GM20431 (cell line): ENCODE results near the gene ATL2.

Experiments used
- in situ Hi-C: fragments of 300-500 bp; cut with MseI, MboI; formaldehyde crosslinking; loops from one replicate; pipeline ENCODE4 v1.15.0; 2020; ENCODE audit warnings: low sequenced_read_pairs; ENCODE audit not compliant: unreplicated experiment

The ATL2 gene

DNA sequence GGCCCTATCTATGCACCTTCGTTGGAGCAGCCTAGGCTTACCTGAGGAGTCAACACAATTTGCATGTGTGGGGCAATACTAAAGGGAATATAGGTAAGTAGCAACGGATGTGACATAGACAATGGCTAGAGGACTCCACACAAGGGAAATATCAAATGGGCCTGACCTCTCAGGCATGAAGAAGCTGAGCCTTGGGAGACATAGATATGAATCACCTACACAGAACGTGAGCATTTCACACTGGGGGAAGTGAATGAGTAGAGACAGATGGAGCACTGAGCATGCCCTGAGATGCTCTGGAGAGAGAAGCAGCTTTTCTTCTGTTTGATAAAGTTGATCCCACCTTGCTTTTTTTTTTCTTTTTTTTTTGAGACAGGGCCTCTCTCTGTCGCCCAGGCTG, 97.9 kb downstream of the ATL2 start:
- in situ Hi-C loops, result loop anchor here (10.0 to 25.0 kb wide), 2 partner anchors 294 to 892 kb away; no protein-coding TSS in a partner anchor

- in situ Hi-C loops, result loop anchor here (10.0 to 25.0 kb wide), 2 partner anchors 293 to 891 kb away; no protein-coding TSS in a partner anchor
These were observed 99.0 kb downstream of the ATL2 start for GRCh38 chr2:38278117-38278438.

DNA sequence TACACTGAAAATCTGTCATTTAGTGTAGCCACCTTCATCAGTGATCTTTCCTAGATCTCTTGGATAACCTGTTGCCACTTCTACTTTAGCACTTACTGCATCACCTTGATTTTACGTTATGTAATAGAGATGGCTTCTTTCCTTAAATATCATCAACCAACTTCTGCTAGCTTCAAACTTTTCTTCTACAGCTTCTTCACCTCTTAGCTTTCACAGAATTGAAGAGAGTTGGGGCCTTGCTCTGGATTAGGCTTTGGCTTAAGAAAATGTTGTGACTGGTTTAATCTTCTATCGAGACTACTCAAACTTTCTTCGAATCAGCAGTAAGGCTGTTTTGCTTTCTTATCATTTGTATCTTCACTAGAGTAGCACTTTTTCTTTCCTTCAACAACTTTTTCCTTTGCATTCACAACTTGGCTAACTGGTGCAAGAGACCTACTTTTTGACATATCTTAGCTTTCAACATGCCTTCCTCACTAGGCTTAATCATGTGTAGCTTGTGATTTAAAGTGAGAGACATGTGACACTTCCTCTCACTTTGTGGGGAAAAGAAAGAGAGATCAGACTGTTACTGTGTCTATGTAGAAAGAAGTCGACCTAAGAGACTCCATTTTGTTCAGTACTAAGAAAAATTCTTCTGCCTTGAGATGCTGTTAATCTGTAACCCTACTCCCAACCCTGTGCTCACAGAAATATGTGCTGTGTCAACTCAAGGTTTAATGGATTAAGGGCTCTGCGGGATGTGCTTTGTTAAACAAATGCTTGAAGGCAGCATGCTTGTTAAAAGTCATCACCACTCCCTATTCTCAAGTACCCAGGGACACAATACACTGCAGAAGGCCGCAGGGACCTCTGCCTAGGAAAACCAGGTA, 99.6 kb downstream of the ATL2 start:
- in situ Hi-C loops, result loop anchor here (10.0 to 25.0 kb wide), 2 partner anchors 293 to 890 kb away; no protein-coding TSS in a partner anchor

DNA sequence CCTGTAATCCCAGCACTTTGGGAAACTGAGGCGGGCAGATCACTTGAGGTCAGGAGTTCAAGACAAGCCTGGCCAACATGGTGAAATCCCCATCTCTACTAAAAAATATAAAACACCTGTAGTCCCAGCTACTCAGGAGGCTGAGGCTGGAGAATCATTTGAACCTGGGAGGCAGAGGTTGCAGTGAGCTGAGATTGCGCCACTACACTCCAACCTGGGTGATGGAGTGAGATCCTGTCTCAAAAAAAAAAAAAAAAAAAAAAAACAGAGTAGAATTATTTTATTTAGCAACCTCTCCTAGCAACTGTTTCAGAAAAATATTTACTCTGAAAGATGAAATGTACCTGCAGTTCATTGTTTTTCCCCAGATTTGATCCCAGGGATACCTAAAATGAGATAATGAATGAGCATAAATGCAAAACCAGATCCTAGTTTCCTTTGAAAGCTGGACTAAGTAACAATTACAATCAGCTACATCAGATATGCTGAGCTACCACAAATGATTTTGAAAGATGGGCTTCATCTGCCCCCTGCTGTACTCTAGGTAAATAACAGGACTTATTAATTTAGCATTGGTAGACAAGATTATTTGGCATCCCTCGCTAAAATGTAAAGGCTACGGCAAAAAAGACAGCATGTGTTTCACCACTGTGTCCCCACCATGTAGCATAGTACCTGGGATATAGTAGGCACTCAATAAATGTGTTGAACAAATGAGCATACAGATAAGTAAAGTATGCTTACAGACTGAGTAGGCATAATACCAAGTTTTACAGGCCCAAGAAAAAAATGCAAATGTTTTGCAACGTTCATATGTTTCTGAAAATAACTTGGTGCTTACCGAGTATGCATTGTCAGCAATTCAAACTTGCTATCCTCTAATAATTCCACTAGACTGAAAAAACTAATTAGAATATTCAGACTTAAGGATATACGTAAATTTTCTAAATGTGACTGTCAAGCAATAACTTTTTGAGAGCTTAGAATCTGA, 102.5 kb downstream of the ATL2 start:
- in situ Hi-C loops, result loop anchor here (10.0 to 25.0 kb wide), 2 partner anchors 290 to 887 kb away; no protein-coding TSS in a partner anchor

DNA sequence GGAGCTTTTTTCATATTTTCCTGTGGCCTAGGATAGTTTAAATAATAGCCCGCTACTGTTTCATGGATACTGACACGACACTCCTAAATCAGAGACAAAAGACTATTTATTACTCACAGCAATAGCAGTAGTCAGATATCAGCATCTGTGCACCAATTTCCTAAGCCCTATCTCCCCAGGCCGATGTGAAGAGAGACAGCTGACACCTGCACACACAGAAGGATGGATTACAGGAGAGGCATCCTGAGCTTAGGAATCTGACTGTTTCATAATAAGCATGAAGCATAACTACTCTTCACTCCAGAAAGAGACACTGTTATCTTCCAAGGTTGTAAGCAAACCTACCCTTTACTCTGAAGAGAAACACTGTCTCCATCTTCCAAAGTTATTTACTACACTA, 105.4 kb downstream of the ATL2 start:
- in situ Hi-C loops, result loop anchor here (10.0 kb wide), 1 partner anchor 287 kb away; no protein-coding TSS in a partner anchor

DNA sequence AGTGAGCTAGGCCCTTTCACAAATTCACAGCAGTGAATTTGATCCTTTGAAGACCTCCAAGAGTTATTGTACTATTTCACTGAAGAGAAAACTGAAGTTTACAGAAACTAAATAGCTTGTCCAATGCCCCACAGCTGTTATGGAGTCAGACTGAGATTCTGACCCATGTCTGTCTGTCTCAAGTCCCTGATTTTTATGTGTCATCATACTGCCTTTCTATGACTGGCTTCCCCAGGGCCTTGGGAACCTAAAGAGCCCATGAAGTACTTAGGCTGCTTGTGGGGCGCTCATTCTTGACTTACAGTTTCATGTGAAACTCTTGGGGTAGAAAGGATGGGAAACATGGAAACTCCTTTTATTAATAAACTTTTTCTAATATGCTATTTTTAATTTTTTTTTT, 107.7 kb downstream of the ATL2 start:
- in situ Hi-C loops, result no loop called here

DNA sequence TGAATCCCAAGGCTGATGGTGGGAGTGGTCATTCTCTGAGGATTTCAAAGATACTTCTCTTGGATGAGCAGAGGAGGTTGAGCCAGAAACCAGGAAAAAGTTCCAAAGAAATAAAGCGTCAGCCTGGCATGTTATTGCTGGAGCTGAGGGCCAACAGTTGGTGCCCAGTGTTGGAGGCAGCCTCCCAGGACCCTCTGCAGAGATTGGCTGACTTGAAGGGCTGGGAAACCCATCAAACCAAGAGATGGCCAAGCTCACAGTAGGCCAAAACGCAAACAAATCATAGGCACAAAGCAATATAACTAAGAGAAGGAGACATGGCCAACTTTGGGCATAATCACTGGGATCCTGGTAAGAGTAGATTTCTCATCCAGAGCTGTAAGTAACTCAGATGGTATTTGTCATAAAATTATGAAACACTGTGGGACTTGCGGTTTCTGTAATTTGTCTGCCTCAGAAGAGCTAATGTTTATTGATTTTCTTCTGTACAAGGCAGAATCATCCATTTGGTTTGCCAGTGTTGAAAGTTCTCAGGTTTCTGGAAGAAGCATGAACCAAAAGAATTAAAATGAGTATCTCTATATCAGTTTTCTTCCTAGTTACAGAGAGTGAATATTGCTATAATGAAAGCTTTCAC, 108.3 kb downstream of the ATL2 start:
- in situ Hi-C loops, result no loop called here

GRCh38 chr2:38268001-38268400, 109.1 kb downstream of the ATL2 start:
- in situ Hi-C loops, result no loop called here

DNA sequence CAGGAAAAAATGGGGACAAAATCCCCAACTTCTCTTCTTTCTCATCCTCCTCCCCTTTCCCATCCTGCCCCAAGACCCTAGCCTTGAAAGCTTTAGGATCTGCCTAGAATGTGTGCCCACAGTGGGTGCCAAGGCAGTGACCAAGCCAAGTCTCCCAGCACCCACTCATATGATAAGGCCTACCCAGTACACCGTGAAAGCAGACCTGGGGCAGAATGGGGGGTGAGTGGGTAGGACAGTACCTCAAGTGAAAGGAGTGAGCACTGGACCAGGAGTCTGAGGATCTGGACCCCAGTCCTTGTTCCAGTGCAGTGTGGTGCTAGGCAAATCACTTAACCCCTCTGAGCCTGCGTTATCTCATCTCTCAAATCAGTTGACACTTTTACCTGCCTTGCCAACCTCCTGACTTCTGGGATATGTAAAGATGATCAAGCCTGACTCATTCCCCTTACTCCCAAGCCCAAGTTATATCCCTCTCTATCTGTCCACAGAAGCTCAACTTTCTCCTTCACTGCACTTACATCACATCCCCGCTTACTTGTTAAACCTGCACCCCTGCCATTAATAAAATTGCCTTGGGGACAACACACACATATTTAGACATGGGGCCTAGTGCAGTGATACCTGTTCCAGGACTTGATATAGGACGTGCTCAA, 109.7 kb downstream of the ATL2 start:
- in situ Hi-C loops, result no loop called here

DNA sequence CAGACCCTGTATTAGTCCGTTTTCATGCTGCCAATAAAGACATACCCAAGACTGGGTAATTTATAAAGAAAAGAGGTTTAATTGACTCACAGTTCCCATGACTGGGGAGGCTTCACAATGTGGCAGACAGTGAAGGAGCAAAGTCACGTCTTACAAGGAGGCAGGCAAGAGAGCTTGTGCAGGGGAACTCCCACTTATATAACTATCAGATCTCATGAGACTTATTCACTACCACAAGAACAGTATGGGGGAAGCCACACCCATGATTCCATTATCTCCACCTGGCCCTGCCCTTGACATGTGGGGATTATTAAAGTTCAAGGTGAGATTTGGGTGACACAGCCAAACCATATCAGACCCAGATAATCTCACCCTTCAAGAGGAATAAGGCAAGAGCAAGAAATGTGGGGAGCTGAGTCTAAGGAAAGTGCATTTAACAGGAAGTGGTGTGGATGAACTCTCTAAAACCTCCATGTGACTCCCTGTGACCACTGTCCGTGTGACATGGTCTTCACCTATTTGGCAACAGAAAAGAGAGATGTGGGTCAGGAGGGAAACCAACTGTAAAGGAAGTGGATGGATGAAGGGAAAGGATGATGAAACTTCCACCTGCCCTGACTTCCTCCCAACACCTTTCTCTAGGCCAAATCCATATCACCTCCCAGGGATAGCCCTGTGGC, 110.6 kb downstream of the ATL2 start:
- in situ Hi-C loops, result no loop called here

- in situ Hi-C loops, result no loop called here
These were observed 111.6 kb downstream of the ATL2 start for GRCh38 chr2:38265461-38265860.

DNA sequence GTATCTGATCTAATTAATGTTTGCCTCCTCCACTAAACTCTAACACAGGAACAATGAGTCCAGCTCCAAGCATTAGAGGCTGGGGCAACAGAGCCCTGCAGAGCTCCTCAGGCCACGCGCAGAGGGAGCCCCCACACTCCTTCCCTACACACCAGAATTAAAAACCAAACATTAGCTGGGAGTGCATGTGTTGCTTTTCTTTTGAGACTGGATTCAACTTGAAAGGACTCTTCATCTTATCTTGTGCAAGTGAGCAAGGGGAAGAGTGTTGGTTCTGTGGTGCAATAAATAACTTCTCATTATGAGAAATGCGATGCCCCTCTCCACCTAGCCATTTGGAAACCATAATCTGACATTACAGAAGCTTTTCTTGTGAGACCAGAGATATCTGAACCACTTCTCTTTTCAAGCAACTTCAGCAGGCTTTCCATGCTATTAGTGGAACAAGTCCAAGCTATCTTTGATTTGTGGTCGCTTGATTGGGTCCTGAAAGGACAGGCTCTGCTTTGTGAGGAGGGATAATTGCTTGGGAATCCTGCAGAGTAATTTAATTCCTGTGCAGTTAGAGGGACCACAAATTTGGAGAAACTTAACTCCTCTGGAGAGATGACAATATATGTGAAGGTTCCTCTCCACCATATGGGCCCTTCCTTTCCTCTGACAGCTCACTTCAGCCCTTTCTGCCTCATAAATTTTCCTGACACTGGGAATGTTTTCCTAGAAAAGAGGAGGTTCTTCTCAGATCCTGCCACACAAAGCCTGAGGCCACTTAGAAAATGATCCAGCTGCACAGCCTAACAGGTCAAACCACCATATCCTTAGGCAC, 112.5 kb downstream of the ATL2 start:
- in situ Hi-C loops, result no loop called here

- in situ Hi-C loops, result no loop called here
These were observed 113.8 kb downstream of the ATL2 start for GRCh38 chr2:38263293-38263692.

DNA sequence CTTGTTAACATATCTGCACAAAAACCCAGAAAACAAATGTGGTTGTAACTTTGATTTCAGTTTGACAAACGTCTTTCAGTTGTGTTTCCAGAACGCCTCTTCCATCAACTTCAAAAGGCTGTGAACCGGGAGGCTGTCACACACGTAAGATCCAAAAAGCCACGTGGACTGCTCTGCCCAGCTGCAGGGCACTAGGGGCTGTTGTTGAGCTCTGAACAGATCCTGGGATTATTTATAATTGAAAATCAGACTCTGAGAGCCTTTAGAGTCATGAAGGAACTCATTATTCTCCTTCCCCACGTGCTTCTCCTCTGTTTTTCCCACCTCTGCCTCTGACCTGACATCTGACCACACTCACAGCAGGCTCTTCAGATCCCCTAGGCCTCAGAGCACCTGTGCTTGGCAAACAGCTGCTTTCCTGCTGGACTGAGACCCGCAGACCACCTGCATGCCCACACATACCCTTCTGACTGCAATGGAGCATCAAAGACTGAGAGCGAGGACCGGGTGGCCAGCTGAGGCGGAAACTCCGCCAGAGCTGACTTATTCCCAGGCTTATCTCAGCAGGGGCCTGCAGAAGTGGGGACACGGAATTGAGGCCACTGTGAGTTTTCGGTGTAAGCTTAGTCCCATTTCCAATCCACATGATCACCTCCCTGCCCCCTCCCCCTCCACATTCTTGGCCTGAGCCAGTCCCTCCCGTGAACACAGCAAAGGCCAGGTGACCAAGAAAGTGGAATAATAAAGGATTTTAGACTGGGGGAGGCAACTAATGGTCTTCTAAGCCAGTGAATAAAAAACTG, 114.8 kb downstream of the ATL2 start:
- in situ Hi-C loops, result no loop called here

GRCh38 chr2:38261569-38262068, 115.5 kb downstream of the ATL2 start:
- in situ Hi-C loops, result no loop called here

GRCh38 chr2:38260972-38261371, 116.1 kb downstream of the ATL2 start:
- in situ Hi-C loops, result no loop called here

DNA sequence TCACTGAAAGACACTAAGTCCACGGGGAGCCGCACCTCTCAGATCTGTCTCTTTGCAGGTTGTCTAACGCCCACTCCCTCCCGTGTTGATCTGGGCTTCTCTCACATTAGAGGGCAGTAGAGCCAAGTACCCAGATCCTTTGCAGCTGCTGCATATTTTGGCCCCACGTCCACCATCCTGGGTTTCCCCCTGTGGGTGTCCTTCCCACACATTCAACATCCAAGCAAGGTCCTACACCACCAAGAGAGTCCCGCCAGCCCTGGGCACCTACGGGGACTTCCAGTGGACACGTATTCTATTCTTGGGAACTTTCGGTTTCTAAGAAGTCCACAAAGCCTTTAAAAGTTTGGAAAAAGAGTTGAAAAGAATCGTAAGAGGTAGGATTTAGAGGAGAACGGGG, 116.6 kb downstream of the ATL2 start:
- in situ Hi-C loops, result no loop called here
